Karpas-422 (cell line): Measurements from ENCODE around the gene CDC37L1. TPM values are rescaled to one million over a fixed set of nuclear protein-coding genes. Genes with fewer than 3 reads are reported as not detected.
"Not testable (repeated sequence)": the region's sequence is repeated elsewhere in the genome, so short reads cannot be mapped to it uniquely, and the experiment has no call there.

Source experiments
- DNase-seq: peaks from one replicate; pipeline ENCODE4 v3.0.0-alpha.2; 2015
- H2AFZ ChIP-seq: fragments of 200-600 bp; sonication (generic); 2 replicates; pipeline ENCODE4 v1.6.1; 2014; ENCODE audit warnings: antibody characterized with exemption, low read length, mixed read lengths
- H3K27ac ChIP-seq: fragments of 200-600 bp; sonication (generic); 2 replicates; pipeline ENCODE4 v1.5.1; 2014; ENCODE audit warnings: mild to moderate bottlenecking, low read length, moderate library complexity
- H3K27me3 ChIP-seq: fragments of 200-600 bp; sonication (generic); 2 replicates; pipeline ENCODE4 v1.6.1; 2014; ENCODE audit warnings: low read length, mixed read lengths
- H3K36me3 ChIP-seq: fragments of 200-600 bp; sonication (generic); 2 replicates; pipeline ENCODE4 v1.6.1; 2014; ENCODE audit warnings: low read length, mixed read lengths; ENCODE audit not compliant: insufficient read depth
- H3K4me1 ChIP-seq: fragments of 200-600 bp; sonication (generic); 2 replicates; pipeline ENCODE4 v1.6.1; 2014; ENCODE audit warnings: mild to moderate bottlenecking, low read length, mixed read lengths
- H3K4me2 ChIP-seq: fragments of 200-600 bp; sonication (generic); 2 replicates; pipeline ENCODE4 v1.6.1; 2014; ENCODE audit warnings: low read length, low read depth, mild to moderate bottlenecking; ENCODE audit not compliant: poor library complexity, severe bottlenecking
- H3K4me3 ChIP-seq: fragments of 200-600 bp; sonication (generic); 2 replicates; pipeline ENCODE4 v1.5.1; 2014; ENCODE audit warnings: mild to moderate bottlenecking, antibody characterized with exemption, low read length, mixed read lengths
- H3K79me2 ChIP-seq: fragments of 200-600 bp; sonication (generic); 2 replicates; pipeline ENCODE4 v1.6.1; 2014; ENCODE audit warnings: mild to moderate bottlenecking, low read length, mixed read lengths
- H3K9ac ChIP-seq: fragments of 200-600 bp; sonication (generic); 2 replicates; pipeline ENCODE4 v1.6.0; 2014; ENCODE audit warnings: low read length
- H3K9me2 ChIP-seq: fragments of 200-600 bp; sonication (generic), shearing (Covaris generic); replicated peaks from 2 replicates; pipeline ENCODE4 v1.6.0; 2014; ENCODE audit warnings: mild to moderate bottlenecking, low read length, moderate library complexity; ENCODE audit not compliant: insufficient read depth
- H3K9me3 ChIP-seq: fragments of 300-700, 200-600 bp; sonication (generic); 2 replicates; pipeline ENCODE4 v1.6.1; 2014; ENCODE audit warnings: low read length, mixed read lengths
- H4K20me1 ChIP-seq: fragments of 200-600 bp; sonication (generic); 2 replicates; pipeline ENCODE4 v1.6.1; 2014; ENCODE audit warnings: mild to moderate bottlenecking, antibody characterized with exemption, low read length, low read depth; ENCODE audit not compliant: insufficient read depth
- total RNA-seq: library from RNA; depleted of rRNA; stranded (reverse); fragments of >200 nt; shearing (Covaris generic); gene quantifications from 2 replicates; pipeline ENCODE4 v1.2.3, GENCODE V29; 2014; ENCODE audit warnings: low replicate concordance; rRNA removed

The CDC37L1 gene
- total RNA-seq, 1 experiment from 2014 or later = 12.0 TPM

GRCh38 chr9:4750023-4750673 is 70.8 kb downstream of the CDC37L1 start:
- Histone ChIP-seq H3K9me3 (no peaks in the 10 kb centered on the region), H3K9ac (no peak overlapping the region), H3K79me2 (no peaks in the 10 kb centered on the region), H3K4me1 (no peaks in the 10 kb centered on the region), H3K4me2 (no peak overlapping the region), H3K4me3 (no peak overlapping the region), H3K27me3 (no peaks in the 10 kb centered on the region), H4K20me1 (no peaks in the 10 kb centered on the region), H3K27ac (no peak overlapping the region), H2AFZ (no peak overlapping the region), H3K9me2 (no peaks in the 10 kb centered on the region), H3K36me3 (no peaks in the 10 kb centered on the region)
- peak; percentile 81 for DNase-seq

- not testable (repeated sequence) for H3K9me3 ChIP-seq, H4K20me1 ChIP-seq, H3K27me3 ChIP-seq, H3K4me3 ChIP-seq, H3K4me2 ChIP-seq, H3K27ac ChIP-seq, H3K79me2 ChIP-seq, H3K9ac ChIP-seq, H3K4me1 ChIP-seq, H3K36me3 ChIP-seq, H3K9me2 ChIP-seq, H2AFZ ChIP-seq, DNase-seq
Observed at GRCh38 chr9:4754530-4754929, 75.2 kb downstream of the CDC37L1 start.

GRCh38 chr9:4755026-4755609 is 75.7 kb downstream of the CDC37L1 start:
- no peak overlapping the region for H3K9ac ChIP-seq
- H3K4me2 ChIP-seq = no peak overlapping the region
- no peaks in the 10 kb centered on the region for H4K20me1 ChIP-seq
- H3K36me3 ChIP-seq = no peaks in the 10 kb centered on the region
- H3K9me2 ChIP-seq = no peaks in the 10 kb centered on the region
- no peaks in the 10 kb centered on the region for H3K4me1 ChIP-seq
- no peak overlapping the region for H3K4me3 ChIP-seq
- no peak overlapping the region for H3K27ac ChIP-seq
- no peak overlapping the region for H2AFZ ChIP-seq
- H3K9me3 ChIP-seq = no peaks in the 10 kb centered on the region
- no peaks in the 10 kb centered on the region for H3K27me3 ChIP-seq
- H3K79me2 ChIP-seq = no peaks in the 10 kb centered on the region
- no peak for DNase-seq

- no peaks in the 10 kb centered on the region for H3K9me3 ChIP-seq
- no peak overlapping the region for H2AFZ ChIP-seq
- no peaks in the 10 kb centered on the region for H3K27me3 ChIP-seq
- H4K20me1 ChIP-seq = no peaks in the 10 kb centered on the region
- no peaks in the 10 kb centered on the region for H3K9me2 ChIP-seq
- H3K4me2 ChIP-seq = no peak overlapping the region
- no peaks in the 10 kb centered on the region for H3K4me1 ChIP-seq
- no peak for DNase-seq
- H3K79me2 ChIP-seq = no peaks in the 10 kb centered on the region
- no peak overlapping the region for H3K4me3 ChIP-seq
- H3K9ac ChIP-seq = no peak overlapping the region
- no peaks in the 10 kb centered on the region for H3K36me3 ChIP-seq
- no peak overlapping the region for H3K27ac ChIP-seq
Observed at GRCh38 chr9:4756420-4756819, 77.1 kb downstream of the CDC37L1 start.

Other genes starting within 250 kb of the CDC37L1 start
- gene SLC1A1, start 189.1 kb upstream of the CDC37L1 start, total RNA-seq = not detected in 2 replicates
- gene PLPP6, start 17.3 kb upstream of the CDC37L1 start, total RNA-seq = 8.9 and 13.1 TPM in 2 replicates
- gene SPATA6L, start 13.1 kb upstream of the CDC37L1 start, total RNA-seq = 0.22 and 0.69 TPM in 2 replicates
- 49.8 and 67.3 TPM in 2 replicates for gene AK3, start 61.6 kb downstream of the CDC37L1 start, total RNA-seq
- 24.9 and 31.0 TPM in 2 replicates for gene RCL1, start 113.4 kb downstream of the CDC37L1 start, total RNA-seq